ENCODE data around the gene YOD1.
A peak's percentile ranks its signal among the peaks of the same experiment; 100 is the strongest.

YOD1 gene

DNA sequence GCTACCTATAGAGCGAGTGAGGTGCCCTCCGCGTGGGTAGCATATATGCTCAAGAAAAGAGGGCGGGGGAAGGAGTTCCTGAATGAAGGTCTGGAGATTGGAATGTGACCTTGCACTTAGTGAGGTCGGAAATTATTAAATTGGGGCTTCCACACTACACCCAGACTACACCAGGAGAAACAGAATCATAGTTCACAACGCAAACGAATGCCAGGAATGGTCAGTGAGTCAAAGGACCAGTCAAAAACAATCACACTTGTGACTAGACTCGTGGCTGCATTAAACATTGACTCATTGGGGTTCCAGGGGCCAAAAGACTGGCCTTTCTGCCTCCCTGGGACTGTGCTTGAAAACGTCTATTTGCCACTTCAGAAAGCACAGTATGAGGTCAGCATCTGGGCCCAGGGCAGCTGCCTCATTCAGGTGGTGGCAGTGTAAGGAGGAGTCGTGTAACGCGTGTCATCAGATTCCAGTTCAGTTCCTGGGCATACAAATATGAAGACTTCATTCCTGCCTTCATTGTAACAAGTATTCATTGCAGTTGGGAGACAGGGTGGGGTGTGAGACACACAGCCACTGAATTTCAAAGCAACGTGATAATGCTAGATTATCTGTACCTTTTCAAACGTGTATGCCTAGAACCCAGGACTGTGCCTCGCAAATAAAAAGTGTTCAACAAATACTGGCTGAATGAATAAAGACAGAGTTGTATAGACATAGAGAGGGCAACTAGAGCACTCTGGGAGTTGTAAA, at the start of gene YOD1:
YOD1 (minus strand) TSS at position 18 of the 753 bp plus-strand sequence. CDS start 178 bp downstream, outside the sequence.
- peak in 1 of 3 experiments; percentile 58 for DNase-seq

- DNase-seq, result no peak
Measured at GRCh38 chr1:207097871-207098324, 46.9 kb upstream of the YOD1 start.

GRCh38 chr1:207093944-207094343, 42.9 kb upstream of the YOD1 start:
- DNase-seq, result no peak

DNA sequence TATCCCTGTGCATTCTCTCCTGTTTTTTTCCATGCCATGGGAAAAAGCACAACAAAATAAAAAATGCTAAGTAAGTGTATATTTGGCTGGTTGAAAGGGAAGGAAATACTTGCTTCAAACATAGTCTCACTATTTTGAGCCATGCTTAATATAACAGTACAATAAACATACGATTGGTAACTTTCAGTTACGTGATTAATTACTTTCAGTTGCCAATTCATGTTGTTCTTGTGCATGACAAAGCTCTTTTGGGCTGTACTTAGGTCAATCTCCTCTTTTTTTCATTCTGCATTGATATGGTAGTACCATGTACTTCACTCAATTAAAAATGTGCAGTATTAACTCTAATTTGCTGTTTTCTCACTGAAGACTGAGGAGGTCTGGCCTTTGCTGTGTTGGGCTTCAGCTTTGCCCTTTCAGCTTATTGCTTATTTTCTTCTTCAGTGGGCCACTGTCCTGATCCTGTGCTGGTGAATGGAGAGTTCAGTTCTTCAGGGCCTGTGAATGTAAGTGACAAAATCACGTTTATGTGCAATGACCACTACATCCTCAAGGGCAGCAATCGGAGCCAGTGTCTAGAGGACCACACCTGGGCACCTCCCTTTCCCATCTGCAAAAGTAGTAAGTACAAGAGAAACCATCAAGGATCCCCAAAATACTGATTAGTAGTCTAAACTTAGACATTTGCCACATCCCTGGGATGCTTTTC, 40.3 kb upstream of the YOD1 start:
- DNase-seq, result no peak

- DNase-seq, result no peak
Measured at GRCh38 chr1:207089627-207090355, 38.8 kb upstream of the YOD1 start.

- DNase-seq, result no peak
Measured at GRCh38 chr1:207088701-207089626, 38.0 kb upstream of the YOD1 start, which contains the start of gene C4BPB. C4BPB (plus strand) TSS chr1:207088860; CDS start chr1:207089532, 672 bp downstream.

- DNase-seq, result no peak
Measured at GRCh38 chr1:207088161-207088560, 37.2 kb upstream of the YOD1 start.

GRCh38 chr1:207085887-207086286, 34.9 kb upstream of the YOD1 start:
- DNase-seq, result no peak

DNA sequence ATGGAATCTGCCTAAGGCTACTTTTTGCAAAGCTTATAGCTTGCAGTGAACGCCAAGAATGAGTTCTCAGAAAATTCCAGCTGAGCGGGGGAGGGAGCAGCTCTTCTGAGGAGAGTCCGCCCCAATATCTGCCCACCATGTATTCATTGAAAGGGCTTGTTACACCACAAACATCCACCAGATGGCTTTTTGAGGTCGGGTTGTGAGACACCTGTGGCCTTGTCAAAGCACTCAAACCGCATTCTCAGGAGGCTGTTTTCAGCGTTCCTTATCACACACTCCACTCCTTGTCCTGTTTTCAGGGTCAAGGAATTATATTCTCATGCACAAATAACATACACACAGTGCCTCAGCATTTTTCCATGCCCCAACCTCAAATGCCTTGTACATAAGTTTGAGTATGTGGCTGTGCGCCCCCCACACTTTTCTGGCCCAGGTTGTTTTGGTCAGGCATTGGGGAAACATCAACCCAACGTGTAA, 33.7 kb upstream of the YOD1 start:
- DNase-seq, result peak; percentile 57 to 84 (median 82)

GRCh38 chr1:207084232-207084631, 33.2 kb upstream of the YOD1 start:
- DNase-seq, result no peak

DNA sequence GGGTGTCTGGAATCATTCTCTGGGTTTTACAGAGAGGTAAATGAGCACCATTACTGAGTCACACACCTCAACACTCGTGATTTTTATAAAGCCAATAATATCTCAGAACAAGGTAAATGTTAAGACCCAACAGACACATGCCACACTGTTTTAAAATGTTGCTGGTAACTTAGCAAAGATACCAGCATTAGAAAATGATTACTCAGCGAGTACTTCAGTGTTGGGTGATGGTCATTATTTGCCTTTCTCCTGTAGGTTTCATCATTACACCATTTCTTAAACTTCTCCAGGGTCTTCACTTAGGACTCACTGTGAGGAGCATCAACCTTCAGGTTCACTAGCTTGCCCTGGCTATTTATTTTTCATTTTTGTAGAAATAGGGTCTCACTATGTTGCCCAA, 30.8 kb upstream of the YOD1 start:
- DNase-seq, result no peak

- no peak for DNase-seq
Measured at GRCh38 chr1:207081088-207081487, 30.1 kb upstream of the YOD1 start.

DNA sequence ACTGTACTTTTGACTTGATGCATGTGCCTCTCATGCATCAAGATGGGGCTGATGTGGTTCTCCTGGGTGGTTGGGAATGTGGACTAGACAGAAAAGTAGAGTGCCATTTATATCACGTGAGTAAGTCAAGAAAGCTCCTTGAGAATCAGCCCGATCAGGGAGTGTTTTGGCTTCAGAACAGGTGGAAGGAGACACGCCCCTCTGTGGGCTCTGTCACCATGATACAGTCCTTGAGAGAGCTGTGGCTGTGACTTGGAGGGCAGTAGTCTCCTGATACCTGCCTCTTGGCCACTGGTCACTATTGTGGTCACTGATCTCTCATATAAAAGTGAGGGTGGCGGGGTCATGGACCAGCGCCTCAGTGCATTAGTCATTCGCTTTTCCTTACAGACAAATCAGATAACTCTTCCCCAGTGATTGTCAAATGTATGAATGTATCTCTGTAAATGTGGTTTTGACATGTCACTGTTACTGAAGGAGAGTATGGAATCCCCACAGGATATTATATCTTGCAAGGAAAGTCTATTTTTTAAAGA, 28.8 kb upstream of the YOD1 start:
- DNase-seq, result no peak

GRCh38 chr1:207078578-207079132, 27.6 kb upstream of the YOD1 start:
- DNase-seq, result no peak

DNA sequence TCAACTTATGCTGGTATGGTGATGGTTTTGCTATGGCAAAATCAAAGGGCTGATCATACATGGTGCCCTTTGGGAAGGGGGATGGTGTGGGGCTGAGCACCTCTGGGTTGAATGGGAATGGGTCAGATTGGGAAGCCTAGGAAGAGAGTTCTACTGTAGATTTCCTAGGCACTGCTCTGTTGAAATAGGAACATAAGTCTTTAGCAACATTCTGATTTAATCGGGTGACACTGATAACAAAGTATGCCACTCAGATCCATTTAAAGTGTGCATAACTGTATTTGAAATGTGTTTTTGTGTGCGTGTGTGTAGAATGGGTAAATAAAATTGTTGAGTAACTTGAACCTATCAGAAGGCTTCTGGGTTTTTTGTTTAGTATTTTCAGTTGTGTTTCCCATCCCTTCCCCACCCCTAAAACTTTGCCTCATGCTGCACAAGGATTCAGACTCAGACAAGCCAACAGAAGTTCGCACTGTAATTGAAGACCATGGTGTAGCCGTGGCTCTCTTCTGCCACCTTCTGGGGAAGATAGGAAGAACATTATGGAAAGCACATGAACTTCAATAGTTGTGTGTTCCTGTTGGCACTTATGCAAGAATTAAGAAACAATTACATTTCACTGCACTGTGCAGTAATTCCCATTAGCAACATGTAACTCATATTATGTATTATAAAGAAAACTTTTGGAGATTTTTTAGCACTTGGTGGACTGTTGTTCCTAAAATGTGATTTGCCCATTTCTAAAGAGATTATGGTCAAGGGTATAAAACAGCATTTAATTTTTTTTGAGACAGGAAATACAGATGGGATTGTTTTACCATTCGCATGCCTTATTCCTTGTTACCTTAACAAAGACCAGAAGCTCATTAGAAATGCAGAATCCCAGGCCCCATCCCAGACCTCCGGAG, 26.7 kb upstream of the YOD1 start:
- DNase-seq, result peak; percentile 62 to 94 (median 86)

- no peak for DNase-seq
Measured at GRCh38 chr1:207077012-207077411, 26.0 kb upstream of the YOD1 start.

DNA sequence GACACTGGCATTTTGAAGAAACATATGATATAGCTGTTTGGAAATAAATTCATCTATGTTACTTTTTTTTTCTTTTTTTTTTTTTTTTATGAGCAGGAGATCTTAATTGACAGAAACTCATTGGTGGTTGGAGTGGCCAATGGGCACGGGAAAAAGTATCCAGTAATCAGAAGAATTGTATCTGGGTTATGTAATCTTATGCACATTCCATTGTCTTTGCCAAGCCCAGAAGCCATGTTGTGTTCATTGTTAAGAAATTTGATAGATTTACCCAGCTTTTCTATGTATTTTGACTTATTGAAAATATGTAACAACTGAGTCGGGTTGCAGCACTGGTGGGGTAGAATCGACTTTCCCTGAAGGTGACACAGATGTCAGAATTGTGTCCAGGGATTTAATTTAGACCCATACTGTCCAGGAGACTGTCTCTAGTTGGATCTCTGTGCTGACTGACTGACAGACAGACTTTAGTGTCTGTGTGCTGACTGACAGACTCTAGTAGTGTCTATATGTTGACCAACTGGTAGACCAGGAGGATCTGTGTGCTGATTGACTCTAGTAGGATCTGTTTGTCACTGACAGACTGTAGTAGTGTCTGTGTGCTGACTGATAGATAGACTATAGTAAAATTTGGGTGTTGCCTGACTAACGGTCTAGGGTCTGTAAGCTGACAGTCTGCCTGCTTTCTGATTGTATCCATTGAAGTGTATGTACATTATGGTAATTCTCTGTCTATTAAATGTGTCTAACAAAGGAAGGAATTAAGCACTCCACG, 25.4 kb upstream of the YOD1 start:
- no peak for DNase-seq

GRCh38 chr1:207073906-207074820, 23.2 kb upstream of the YOD1 start:
- DNase-seq, result no peak

Measured in NCI-H1417 (cell line).